A673 (cell line): ENCODE measurements around the gene NUDT14. TPM values are rescaled to one million over a fixed set of nuclear protein-coding genes. Genes with fewer than 3 reads are reported as not detected.

Experiments
- BruUV-seq: library from RNA; stranded (reverse); fragments of 400-500 nt; replicated peaks from 2 replicates; lab custom pipeline; 2021; lab: Mats Ljungman, UMichigan
- CTCF ChIA-PET: fragments of 300-600 bp; sonication (Branson Sonifier 250); formaldehyde crosslinking; loops from one replicate; lab custom pipeline; 2022; ENCODE audit warnings: antibody characterized with exemption; lab: Charles Lee
- POLR2A ChIA-PET: fragments of 300-600 bp; sonication (Branson Sonifier 250); formaldehyde crosslinking; loops from one replicate; lab custom pipeline; 2022; ENCODE audit warnings: antibody characterized with exemption; ENCODE audit not compliant: low non-redundant PET; lab: Charles Lee
- DNase-seq: peaks from one replicate; pipeline ENCODE4 v3.0.0-alpha.2; 2015; ENCODE audit warnings: low spot score
- H3K27ac ChIP-seq: fragments of 200-600 bp; sonication (generic); 2 replicates; pipeline ENCODE4 v1.5.1; 2016; ENCODE audit warnings: mixed run types, low read depth, mild to moderate bottlenecking, mixed read lengths, antibody characterized with exemption, low read length; ENCODE audit not compliant: poor library complexity, severe bottlenecking
- H3K27me3 ChIP-seq: fragments of 200-600 bp; sonication (generic); replicated peaks from 2 replicates; pipeline ENCODE4 v1.6.1; 2017; ENCODE audit warnings: mixed run types, low read depth, mild to moderate bottlenecking, mixed read lengths, antibody characterized with exemption, low read length; ENCODE audit not compliant: insufficient read depth, poor library complexity
- H3K36me3 ChIP-seq: fragments of 200-600 bp; sonication (generic); 2 replicates; pipeline ENCODE4 v1.6.1; 2016; ENCODE audit warnings: mixed run types, mild to moderate bottlenecking, mixed read lengths, antibody characterized with exemption, low read length; ENCODE audit not compliant: insufficient read depth, poor library complexity, severe bottlenecking
- H3K4me1 ChIP-seq: fragments of 200-600 bp; sonication (generic); 2 replicates; pipeline ENCODE4 v1.6.1; 2017; ENCODE audit warnings: mixed run types, mild to moderate bottlenecking, mixed read lengths, antibody characterized with exemption, low read length; ENCODE audit not compliant: insufficient read depth, poor library complexity, severe bottlenecking
- H3K4me3 ChIP-seq: fragments of 200-600 bp; sonication (generic); 2 replicates; pipeline ENCODE4 v1.5.1; 2016; ENCODE audit warnings: low read depth, mixed run types, mild to moderate bottlenecking, mixed read lengths, low read length; ENCODE audit not compliant: poor library complexity, severe bottlenecking
- H3K9me3 ChIP-seq: fragments of 200-600 bp; sonication (generic); 2 replicates; pipeline ENCODE4 v1.6.1; 2016; ENCODE audit warnings: mixed run types, low read depth, mild to moderate bottlenecking, mixed read lengths, antibody characterized with exemption, low read length; ENCODE audit not compliant: poor library complexity, severe bottlenecking
- CTCF ChIP-seq: fragments of 300-800, 200-600 bp; sonication (generic); conservative IDR thresholded peaks from 2 replicates; pipeline ENCODE4 v1.5.1; 2017; ENCODE audit warnings: low read depth, mild to moderate bottlenecking, antibody characterized with exemption, low read length, moderate library complexity, mixed read lengths
- EZH2 ChIP-seq: fragments of 200-600 bp; sonication (generic); IDR thresholded peaks from 2 replicates; pipeline ENCODE4 v1.6.1; 2017; ENCODE audit warnings: borderline replicate concordance, low read depth, mild to moderate bottlenecking, mixed read lengths, antibody characterized with exemption, low read length; ENCODE audit not compliant: poor library complexity, severe bottlenecking
- intact Hi-C: fragments of 100-400 bp; cut with micrococcal nuclease; formaldehyde crosslinking; loops from one replicate; pipeline ENCODE4 v1.10.0; 2022; ENCODE audit not compliant: unreplicated experiment
- total RNA-seq: library from RNA; stranded (reverse); gene quantifications from 2 replicates; pipeline ENCODE4 v1.2.3, GENCODE V29; 2021

NUDT14 gene
- total RNA-seq, 1 experiment from 2014 or later = 30.8 TPM

DNA sequence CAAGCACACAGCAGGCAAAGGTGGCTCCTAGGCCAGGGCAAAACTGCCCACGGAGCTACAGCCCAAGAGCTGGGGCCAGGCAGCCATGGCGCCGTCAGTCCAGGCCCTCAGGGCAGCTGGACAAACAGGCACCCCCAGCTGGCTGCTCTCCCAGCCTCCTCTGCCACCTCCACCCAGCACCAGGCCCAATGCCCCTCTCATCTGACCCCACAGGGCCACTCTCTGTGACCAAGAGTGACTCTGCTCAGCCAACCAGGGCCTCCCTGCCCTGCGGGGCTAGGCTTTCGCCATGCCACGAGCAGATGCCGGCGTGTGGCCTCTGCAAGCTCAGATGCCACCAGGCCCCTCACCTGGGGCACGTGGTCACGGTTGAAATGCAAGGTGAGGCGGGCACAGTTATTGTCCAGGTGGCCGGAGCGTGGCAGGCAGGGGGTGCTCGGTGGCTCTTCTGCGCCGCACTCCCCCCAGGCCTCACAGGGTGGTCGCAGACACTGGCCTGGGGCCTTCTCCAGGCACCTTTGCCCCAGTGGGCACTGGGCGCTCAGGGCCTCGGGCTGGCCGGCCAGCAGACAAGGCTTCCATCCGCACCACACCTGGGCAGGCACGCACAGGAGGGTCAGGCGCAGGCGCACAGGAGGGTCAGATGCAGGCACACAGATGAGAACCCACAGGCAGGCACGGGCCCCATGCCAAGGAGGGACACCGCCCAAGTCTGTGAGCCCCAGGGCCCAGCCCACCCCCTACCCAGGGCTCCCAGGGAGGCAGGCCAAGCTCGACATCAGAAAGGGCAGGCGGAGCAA is 35.5 kb downstream of the NUDT14 start:
- Histone ChIP-seq H3K36me3 (peaks cover 1% of the 10 kb centered on the region), H3K27ac (no peak overlapping the region), H3K4me1 (no peaks in the 10 kb centered on the region), H3K9me3 (no peaks in the 10 kb centered on the region), H3K27me3 (no peaks in the 10 kb centered on the region), H3K4me3 (no peak overlapping the region)
- intact Hi-C loops = no loop called here
- ChIA-PET POLR2A (no interaction called here), CTCF (no interaction called here)
- DNase-seq = no peak
- TF ChIP-seq CTCF (no peak), EZH2 (no peak)
- no TSS peak for BruUV-seq

DNA sequence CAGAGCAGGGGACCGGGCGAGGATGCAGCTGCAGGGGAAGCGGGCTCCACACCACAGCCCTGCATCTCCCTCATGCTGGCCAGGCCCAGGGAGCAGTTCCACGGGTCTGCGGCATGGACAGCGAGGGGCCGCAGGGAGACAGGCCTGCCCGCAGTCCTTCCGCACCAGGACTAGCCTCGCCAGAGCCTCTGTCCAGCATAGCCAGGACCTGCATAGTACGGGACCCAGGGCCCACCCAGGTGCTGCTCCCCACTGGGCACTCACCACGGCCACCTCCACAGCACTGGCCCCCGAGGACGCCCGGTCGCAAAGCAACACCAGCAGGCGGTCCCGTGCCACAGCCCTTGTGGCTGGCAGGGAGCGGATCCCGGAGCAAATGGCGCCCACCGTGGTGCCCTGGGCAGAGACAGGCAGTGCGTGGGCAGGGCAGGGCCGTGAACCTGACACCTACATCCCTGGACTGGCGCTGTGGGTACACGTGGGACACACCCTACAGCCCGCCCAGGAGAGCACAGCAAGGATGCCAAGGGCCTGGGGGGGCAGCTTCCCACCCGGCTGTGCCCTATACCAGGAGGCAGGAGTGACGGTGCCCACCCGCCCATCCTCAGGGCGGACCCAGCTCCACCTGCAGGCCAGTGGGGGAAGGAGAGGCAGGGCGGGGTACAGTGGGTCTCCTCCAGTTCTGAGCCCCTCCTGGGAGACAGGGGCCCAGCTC is 36.3 kb downstream of the NUDT14 start:
- no peak for DNase-seq
- intact Hi-C loops = no loop called here
- H3K27me3 ChIP-seq = no peaks in the 10 kb centered on the region
- peaks cover 6% of the 10 kb centered on the region for H3K36me3 ChIP-seq
- no TSS peak for BruUV-seq
- CTCF ChIA-PET = no interaction called here
- no peaks in the 10 kb centered on the region for H3K4me1 ChIP-seq
- H3K27ac ChIP-seq = no peak overlapping the region
- H3K9me3 ChIP-seq = peaks cover 5% of the 10 kb centered on the region
- H3K4me3 ChIP-seq = no peak overlapping the region
- POLR2A ChIA-PET = no interaction called here
- TF ChIP-seq CTCF = no peak
- no peak for TF ChIP-seq EZH2

DNA sequence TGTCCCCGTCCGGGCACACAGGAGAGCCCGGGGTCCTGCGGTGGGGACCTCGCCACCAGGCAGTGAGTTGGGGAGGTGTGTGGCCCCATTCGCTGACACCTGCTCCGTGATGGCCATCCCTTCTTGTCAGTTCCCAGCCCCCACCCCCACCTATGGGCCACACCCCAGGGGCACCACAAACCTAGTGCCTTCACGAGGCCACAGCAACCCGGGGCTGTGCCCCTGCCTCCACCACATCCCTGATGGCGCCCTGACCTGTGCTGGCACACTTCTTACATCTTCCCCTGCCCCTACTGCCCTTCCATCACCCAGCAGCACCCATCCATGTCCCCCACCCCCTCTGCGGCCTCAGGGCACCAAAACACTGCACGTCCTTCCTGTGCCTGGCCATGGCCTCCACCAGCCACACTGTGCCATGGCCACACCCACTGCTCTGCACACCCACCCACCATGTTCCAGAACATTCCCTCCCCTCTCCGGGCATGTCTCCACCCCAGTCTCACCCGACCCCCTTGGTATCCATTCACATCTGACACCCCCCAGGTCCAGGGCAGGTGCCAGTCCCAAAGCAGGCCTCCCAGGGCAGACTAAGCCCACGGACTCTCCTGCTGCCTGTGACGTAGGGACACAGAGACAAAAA is 37.0 kb downstream of the NUDT14 start:
- TF ChIP-seq EZH2 (no peak), CTCF (no peak)
- Histone ChIP-seq H3K4me3 (no peak overlapping the region), H3K27me3 (no peaks in the 10 kb centered on the region), H3K4me1 (no peaks in the 10 kb centered on the region), H3K9me3 (peaks cover 7% of the 10 kb centered on the region), H3K27ac (no peak overlapping the region), H3K36me3 (peaks cover 6% of the 10 kb centered on the region)
- no TSS peak for BruUV-seq
- intact Hi-C loops = no loop called here
- CTCF ChIA-PET = no interaction called here
- DNase-seq = no peak
- POLR2A ChIA-PET = no interaction called here
